ENCODE results near the gene TMEM45A.

GRCh38 chr3:100471444-100471843 is 21.0 kb upstream of the TMEM45A start:
- TF ChIP-seq CTCF (IDR thresholded peaks at IDR 0.05; ENCODE audit: poor library complexity, severe bottlenecking) (no peak), EZH2 (IDR thresholded peaks at IDR 0.05; ENCODE audit: borderline replicate concordance, insufficient read depth, low read length, poor library complexity, severe bottlenecking) (no peak), MXI1 (conservative IDR thresholded peaks at IDR 0.05; ENCODE audit: poor library complexity, severe bottlenecking) (no peak), EP300 (conservative IDR thresholded peaks at IDR 0.05; ENCODE audit: poor library complexity, severe bottlenecking) (no peak), REST (IDR thresholded peaks at IDR 0.05; ENCODE audit: borderline replicate concordance) (no peak), POLR2AphosphoS5 (IDR thresholded peaks at IDR 0.05) (no peak), RAD21 (conservative IDR thresholded peaks at IDR 0.05) (no peak)

Measured in neural cell (in vitro differentiated cells).